Heart left ventricle (tissue), 13 donors: Measurements from ENCODE around the gene IP6K2.
"Not testable (repeated sequence)": the region's sequence is repeated elsewhere in the genome, so short reads cannot be mapped to it uniquely, and the experiment has no call there.

ENCODE experiments used
- POLR2A ChIP-seq, 2 donors: fragments of 450-650 bp; IDR thresholded peaks; one replicate each; pipeline ENCODE4 v1.6.1; 2017; ENCODE audit warnings: antibody characterized with exemption in 2 of 2, mild to moderate bottlenecking in 2 of 2, moderate library complexity in 2 of 2
- TF ChIP-seq, protein P1 (sequence below), 12 donors: fragments of 200-600 bp; sonication (generic) in 4 of 12; IDR thresholded peaks; one replicate each; pipeline versions ENCODE4 v1.5.0 to v1.8.0; 2018 to 2022; ENCODE audit warnings: antibody characterized with exemption in 12 of 12, mild to moderate bottlenecking in 5 of 12
- donor health status: ischemic (EF 13 %, LVEDD 7.1; RV severe dilation, severe dysfunction).
- donor health status: DM: no; HTN: yes; CAD: no.
- donor health status: DM: no; HTN: no; CAD: no.
- donor health status: ischemic (EF 25% LVEDD 6.9; RV normal size, moderate dysfunction).
- donor health status: ischemic (EF 25% LVEDD 5.7; RV mildly dilated, moderate dysfunction).
- donor health status: ischemic (EF 35%, LVEDD 5.7; RV mildly dilated, moderate dysfunction).
- donor health status: nonischemic (EF 11% LVEDD 7.7; RV severe dilation, severe dysfunction).
- donor health status: DM: yes; HTN: yes; CAD: no.
- donor health status: PGD.
- donor health status: ischemic (EF 29% LVEDD 5.4; RV normal size, mild dysfunction).
- donor health status: nonischemic (EF 23%, LVEDD 6.1; RV moderate dilation, normal function).

DNA sequence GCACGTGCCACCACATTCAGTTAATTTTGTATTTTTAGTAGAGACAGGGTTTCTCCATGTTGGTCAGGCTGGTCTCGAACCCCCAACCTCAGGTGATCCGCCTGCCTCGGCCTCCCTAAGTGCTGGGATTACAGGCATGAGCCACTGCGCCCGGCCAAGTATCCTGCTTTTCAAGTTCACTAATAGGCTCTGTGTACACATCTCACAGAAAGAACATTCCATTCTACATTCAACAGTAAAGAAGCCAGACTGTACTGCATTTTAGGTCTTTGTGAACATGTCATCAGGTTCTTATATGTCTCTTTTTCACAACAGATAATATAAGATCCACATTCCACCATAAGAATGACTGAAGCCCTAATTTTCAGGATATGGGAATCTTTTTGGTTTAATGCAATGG lies 42.5 kb upstream of the IP6K2 start:
- TF ChIP-seq, protein P1, sequence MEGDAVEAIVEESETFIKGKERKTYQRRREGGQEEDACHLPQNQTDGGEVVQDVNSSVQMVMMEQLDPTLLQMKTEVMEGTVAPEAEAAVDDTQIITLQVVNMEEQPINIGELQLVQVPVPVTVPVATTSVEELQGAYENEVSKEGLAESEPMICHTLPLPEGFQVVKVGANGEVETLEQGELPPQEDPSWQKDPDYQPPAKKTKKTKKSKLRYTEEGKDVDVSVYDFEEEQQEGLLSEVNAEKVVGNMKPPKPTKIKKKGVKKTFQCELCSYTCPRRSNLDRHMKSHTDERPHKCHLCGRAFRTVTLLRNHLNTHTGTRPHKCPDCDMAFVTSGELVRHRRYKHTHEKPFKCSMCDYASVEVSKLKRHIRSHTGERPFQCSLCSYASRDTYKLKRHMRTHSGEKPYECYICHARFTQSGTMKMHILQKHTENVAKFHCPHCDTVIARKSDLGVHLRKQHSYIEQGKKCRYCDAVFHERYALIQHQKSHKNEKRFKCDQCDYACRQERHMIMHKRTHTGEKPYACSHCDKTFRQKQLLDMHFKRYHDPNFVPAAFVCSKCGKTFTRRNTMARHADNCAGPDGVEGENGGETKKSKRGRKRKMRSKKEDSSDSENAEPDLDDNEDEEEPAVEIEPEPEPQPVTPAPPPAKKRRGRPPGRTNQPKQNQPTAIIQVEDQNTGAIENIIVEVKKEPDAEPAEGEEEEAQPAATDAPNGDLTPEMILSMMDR (IDR thresholded peaks at IDR 0.05) = not testable (repeated sequence)
- TF ChIP-seq POLR2A (IDR thresholded peaks at IDR 0.05) = not testable (repeated sequence)
